HG03139 (cell line): ENCODE measurements around the gene TMEM255A.
"Not testable (repeated sequence)": the region's sequence is repeated elsewhere in the genome, so short reads cannot be mapped to it uniquely, and the experiment has no call there.

Experiments used
- ATAC-seq: cut with Tn5 transposase; IDR thresholded peaks from one replicate; pipeline ENCODE4 v1.9.1; 2021; ENCODE audit not compliant: unreplicated experiment

TMEM255A gene

DNA sequence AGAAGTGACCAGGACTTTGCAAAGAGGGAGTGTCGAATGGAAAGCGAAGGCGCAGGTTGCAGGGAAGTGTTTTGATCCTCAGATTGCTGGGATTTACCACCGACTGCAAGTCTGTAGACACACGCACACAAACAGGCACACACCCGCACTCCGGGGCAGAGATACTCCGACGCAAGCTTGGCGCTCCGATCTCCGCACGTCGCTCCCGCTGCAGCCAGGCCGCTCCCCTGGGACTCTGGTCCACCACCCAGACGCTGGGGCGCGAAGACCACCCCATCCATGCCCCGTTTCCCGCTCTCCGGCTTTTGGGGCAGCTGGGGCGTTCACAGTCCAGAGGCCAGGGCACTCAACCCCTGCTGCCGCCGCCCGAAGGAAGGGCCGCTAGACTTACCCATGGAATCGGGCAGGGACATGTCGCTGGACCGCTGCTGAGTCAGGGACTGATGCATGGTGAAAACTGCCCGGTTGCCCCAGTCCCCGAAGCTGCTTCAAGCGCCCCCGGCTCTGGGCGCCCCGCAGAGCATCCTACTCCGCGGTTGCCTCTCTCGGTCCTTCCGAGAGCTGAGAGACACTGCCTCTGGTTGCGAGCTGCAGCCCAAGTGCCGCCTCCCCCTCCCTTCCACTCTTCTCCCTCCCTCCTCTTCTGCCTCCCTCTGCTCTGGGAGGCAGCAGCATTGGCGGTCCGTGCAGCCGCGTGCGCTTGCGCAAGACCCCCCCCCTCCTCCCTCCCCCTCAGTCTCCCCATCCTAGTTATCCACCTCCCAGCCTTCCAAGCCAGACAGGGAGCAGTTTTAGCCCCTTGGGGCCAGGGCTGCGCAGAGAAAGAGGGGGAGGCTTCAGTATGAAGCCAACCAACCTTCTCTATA is at the start of gene TMEM255A:
Gene TMEM255A, minus strand, starts transcription at position 601 of the 866 bp plus-strand sequence. Its CDS starts 152 bp downstream, at position 449.
- ATAC-seq: no peak

DNA sequence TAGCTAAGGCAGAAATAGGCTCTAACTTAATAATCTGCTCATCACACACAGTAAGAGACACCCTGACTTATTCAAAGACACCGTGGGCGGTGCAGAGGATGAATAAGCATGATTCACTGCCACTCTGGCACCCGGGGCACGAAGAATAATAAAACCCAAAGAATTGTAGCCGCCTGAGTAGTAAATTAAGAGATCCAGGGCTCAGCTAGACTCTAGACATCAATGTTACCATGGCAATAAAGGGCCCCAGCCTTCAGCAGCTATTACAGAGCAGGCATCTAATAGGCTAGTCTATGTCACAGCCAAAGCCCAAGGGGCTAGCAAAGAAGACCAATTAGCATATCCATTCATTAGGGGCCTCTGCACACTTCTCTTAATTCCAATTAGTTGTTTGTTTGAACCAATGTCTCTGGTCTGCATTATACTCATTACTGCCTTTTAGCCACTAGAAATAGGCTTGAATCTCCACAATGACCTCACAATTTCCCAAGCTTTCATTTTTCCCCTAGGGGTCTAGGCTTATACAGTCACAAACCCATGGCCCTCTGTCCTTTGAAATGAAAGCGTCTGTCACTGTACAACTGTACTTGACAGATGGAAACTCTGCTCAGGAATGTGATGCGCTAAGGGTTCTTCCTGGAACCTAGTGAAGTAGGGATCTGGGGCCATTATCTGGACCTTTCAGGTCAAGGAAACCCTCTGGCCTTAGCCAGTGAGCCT is 47.6 kb upstream of the TMEM255A start:
- no peak for ATAC-seq

DNA sequence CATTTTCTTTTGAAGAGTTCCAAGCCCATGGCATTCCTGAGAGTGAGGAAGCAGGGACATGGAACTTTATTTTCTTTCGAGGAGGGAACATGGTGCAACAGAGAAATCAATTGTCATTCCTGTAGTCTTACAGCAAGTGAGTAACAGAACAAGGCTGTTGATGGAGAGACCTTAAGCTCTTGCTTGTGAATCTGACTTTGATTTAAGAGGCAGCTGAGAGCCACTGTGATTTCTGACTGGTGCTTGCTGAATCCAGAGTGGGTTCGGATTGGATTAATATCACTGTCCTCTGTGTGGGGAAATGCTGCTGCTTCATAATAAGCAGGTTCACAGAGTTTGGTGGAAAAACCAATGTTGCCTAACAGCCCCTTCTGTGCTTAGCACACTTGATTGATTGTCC is 45.9 kb upstream of the TMEM255A start:
- ATAC-seq: no peak

DNA sequence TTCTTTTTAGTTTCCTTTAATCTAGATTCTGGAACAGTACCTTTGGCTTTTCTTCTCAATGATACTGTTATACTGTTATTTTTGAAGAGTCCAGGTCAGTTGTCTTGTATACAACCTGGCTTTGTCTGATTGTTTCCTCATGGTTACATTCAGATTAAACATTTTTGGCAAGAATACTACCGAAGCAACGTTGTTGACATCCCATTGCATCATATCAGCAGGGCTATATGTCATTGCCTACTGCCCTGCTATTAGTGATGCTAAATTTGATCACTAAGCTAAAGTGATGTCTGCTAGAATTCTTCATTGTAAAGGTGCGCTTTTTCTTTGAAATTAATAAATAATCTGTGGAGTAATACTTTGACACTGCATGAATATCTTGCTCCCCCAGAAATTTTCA is 44.8 kb upstream of the TMEM255A start:
- no peak for ATAC-seq

DNA sequence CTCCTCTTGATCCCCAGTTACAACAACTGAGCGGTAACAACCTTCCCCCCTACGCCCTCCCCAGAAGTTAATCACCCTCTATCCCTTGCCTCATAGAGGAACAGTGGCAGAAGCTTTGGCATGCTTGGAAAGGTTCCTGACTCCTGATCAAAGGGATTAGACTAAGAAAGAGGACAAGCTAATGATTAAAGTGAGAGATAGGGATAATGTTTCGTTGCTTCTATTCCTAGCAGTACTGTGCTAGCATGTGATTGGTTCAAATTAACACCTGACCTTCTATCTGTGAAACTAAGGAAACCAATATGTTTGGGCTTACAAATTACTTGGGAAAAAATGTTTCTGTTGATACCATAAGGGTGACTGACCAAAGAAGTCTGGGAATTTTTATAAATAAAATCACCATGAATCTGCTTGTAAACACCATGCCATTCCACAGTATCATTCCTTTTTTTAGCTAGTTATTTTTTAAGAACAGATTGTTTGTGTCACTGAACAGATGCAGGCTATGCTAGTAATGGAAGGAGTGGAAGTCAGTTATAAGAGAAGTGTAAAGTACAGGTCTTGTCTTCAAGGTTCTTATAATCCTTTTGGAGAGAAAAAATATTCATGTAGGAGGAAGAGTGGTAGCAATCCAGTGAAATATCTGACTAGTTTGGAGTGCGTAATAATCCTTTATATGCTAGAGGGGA is 39.3 kb upstream of the TMEM255A start:
- no peak for ATAC-seq

DNA sequence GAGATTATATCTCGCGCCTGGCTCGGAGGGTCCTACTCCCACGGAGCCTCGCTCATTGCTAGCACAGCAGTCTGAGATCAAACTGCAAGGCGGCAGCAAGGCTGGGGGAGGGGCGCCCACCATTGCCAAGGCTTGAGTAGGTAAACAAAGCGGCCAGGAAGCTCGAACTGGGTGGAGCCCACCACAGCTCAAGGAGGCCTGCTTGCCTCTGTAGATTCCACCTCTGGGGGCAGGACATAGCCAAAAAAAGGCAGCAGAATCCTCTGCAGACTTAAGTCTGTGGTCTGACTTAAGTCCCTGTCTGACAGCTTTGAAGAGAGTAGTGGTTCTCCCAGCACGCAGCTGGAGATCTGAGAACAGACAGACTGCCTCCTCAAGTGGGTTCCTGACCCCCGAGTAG is 33.3 kb upstream of the TMEM255A start:
- not testable (repeated sequence) for ATAC-seq

DNA sequence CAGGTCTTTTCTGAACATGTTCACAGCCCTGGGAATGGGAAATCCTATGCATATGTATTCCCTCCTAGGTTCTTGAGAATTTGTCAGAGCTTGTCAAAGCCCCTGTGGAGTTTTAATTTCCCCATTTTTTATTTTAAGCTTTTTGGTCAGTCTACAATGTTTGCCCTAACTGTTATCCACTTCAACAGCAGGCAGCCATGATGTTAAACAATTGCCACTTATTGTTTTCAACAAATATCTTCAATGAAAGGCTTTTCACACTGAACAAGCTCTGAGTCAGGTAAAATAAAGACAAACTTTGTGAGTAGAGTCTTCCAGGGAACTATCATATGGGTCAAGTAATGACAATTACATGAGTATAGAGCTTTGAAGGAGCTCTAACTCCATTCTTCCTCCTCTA is 25.6 kb upstream of the TMEM255A start:
- ATAC-seq: no peak

DNA sequence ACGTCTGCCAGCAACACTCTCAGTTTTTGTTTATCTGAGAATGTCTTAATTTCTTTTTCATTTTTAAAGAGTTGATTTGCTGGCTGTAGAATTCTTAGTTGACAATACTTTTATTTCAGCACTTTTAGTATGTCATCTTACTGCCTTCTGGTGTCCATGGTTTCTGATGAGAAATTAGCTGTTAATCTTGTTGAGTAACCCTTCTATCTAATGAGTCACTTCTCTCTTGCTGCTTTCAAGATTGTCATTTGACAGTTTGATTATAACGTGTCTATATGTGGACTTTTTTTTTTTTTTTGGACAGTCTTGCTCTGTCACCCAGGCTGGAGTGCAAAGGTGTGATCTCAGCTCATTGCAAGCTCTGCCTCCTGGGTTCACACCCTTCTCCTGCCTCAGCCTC is 24.0 kb upstream of the TMEM255A start:
- ATAC-seq: no peak

DNA sequence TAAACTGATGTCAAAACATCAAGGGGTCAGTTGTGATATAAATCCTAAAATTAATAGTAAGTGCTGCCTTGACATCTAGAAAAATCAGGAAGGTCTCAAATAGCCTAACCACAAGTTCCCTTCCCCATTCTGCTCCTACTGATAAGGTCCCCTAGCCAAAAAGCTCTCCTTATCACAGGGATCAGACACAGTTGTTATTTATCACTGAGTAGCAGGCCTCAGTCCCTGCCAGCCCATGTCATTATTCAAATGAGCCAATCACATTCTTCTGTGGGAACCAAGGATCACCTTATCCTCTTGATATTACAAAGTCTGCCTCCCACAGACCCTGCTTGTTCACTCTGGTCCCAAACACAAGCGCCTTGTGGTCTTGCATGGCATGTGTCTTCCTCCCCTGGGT is 23.3 kb upstream of the TMEM255A start:
- no peak for ATAC-seq

DNA sequence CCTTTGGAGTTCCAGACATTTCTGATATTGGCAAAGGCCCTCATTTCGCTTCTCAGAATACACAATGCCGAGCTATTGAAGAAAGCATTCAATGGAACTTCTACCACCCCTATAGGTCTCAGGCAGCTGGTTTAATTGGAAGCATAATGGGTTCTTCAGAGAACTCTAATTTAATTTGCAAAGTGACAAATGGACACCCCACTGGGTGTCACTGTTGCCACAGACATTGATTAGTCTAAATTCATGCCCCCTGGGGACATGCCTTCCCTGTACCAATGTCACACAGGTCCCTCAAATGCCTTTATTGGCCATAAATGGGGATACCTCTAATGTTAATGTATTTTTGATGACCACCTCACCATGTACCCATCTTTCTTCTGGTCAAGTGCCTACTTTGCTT is 22.9 kb upstream of the TMEM255A start:
- ATAC-seq: no peak

DNA sequence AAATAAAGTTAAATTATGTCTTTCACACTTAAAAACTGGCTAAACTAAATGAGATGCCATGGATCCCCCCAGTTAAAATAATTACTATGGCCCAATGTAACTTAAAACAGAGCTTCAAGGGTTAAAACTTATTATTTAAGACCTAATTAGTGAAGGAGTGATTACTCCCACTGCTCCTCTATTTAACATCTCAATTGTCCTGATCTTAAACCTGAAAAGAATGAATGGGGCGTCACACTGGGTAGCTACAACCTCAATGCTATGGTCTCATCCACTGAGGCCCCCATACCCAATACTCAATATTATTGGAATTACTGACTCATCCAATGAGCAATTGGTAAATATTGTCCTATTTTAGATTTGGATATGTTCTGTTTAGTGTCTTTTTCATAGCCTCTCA is 21.1 kb upstream of the TMEM255A start:
- ATAC-seq: no peak

DNA sequence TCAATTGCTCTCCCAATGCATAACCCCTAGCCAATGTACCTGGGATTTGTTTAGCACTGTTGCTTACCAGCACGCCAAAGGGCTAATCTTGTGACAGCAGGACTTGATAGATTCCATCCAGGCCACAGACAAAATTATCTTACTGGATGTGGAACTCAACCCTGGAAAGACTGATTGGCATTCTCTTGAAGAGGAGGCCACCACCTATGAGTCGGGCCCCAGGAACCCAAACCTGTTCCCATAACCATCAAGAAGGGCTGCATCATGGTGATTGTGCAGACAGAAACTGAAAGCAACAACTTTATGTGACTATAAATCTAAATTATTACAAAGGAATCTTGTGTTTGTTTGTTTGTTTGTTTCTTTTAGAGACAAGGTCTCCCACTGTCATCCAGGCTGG is 19.9 kb upstream of the TMEM255A start:
- no peak for ATAC-seq

DNA sequence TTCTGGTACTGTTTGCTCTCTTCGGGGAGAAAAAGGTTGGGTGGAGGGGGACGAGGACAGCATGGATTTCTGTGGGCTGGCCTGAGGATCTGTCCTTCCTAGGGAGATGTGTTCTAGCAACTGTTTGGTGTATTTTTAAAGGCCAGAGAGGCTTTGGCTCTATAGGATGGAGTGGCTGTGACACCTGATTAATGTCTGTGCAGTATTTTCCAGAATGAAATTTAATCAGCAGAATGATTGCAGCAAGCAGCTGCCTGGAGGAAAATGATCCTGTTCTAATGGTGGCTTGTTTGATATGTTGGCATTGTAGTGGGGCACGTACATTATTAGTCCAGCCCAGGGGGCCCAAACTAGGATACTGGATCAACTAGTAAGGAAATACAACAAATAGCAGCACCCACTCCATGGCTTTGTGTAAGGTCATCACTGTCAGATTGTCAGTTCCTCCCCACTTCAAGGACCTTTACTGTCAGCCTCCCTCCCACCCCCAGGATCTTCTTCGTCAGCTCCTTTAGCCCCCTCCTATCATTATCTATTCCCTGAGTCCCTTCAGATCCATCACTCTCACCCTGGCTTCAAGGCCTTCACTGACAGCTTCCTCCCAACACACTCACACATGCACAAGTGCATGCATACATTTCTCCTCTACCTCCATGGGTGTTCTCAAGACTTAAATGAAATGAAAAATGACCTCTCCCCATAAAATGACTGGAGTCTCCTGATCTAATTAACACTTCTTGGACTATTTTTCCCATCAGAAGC is 10.4 kb upstream of the TMEM255A start:
- ATAC-seq: no peak

DNA sequence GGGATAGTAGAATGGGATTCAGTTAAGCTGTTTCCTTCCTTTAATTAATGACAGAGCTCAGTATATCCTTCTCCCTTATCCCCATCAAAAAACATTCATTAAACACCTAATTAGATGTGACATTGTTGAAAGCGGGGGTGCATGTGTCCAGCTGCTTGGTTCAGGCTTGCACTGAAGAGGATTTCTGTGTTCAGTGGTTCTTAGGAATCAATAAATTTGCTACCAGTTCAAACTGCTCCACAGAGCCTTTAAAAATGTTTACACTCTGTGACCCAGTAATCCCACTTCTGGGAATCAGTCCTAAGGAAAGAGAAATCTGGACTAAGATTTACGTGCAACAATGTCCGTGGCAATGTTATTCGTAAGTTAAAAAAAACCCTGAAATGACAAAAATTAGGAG is 7.2 kb upstream of the TMEM255A start:
- ATAC-seq: no peak

DNA sequence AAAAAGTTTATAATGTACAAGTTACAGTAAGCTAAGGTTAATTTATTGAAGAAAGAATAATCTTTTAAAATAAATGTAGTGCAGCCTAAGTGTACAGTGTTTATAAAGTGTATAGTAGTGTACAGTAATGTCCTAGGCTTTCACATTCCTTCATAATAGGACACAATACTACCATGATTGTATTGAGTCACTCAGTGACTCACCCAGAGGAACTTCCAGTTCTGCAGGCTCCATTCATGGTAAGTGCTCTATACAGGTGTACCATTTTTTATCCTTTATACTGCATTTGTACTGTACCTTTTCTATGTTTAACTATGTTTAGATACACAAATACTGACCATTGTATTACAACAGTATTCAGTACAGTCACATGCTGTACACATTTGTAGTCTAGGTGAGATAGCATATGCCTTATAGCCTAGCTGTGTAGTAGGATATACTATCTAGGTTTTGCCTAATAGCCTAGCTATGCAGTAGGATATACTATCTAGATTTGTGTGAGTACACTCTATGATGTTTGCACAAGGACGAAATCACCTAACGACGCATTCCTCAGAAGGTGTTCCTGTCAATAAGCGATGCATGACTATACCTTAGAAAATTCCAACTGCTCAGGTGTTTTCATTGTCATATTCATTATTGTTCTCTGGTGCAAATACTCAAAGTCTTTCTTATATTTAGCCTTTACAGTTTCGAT is 5.5 kb upstream of the TMEM255A start:
- ATAC-seq: no peak

DNA sequence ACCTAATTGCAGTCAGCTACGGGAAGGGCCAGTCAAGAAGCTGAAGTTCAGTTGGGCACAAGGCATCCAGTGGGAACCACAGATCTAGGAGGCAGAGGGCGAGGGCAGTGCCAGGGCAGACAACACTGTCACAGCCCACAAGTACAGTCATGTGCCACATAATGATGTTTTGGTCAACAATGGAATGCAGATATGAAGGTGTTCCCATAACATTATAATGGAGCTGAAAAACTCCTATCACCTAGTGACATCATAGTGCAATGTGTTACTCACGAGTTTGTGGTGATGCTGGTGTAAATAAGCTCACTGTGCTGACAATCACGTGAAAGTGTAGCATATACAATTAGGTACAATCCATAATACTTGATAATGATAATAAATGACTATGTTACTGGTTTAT is 4.5 kb upstream of the TMEM255A start:
- ATAC-seq: no peak

DNA sequence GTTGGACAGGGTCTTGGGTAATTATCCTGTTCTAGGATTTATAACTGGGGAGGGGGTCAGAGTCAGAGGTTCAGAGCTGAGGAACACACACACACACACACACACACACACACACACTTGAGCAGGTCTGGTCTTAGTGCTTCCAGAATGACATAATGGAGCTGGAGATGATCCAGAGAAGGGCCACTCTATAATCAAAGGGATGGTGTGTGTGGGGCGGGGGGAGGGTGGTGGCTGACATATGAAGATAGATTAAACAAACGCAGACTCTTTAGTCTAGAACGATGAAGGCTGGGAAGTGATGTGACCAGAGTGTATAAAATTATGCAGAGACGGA is 434 bp upstream of the TMEM255A start:
- ATAC-seq: no peak

DNA sequence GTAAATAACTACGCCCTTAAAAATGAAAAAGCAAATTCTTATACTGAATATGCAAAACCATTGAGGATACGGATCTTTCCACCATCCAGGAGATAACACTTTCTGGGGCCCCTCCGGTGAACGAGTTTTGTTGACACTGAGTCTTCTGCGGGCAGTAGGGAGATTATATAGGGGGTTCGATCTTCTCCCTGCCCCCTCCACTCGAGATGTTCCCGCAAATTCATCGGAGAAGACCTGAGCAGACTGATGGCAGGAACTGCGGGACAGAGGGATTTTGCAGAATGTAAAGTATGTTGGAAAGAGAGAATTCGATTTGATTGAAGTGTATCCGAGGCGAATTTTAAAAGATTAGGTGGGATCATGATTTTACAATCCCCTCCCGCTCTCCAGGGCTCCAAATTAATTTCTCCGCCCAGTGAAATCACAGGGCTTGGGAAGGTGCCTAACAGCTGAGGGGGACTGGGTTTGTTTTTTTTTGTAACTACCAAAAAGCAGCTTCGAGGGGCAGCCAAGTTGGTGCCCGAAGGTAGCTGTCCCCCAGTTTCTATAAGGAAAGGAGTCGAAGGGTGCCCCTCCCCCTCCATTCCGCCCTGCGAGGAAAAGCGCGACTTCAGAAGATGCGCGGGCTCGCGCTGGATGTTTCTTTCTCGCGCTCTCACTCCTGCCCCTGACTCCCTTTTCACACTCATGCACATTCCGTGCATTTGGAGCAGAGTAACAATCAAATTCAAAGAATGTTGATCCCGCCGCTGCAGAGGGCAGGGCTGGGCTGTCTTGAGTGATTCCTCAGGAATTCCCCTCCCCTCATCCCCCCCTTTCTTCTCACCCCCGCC is 1.2 kb downstream of the TMEM255A start:
- ATAC-seq: no peak

DNA sequence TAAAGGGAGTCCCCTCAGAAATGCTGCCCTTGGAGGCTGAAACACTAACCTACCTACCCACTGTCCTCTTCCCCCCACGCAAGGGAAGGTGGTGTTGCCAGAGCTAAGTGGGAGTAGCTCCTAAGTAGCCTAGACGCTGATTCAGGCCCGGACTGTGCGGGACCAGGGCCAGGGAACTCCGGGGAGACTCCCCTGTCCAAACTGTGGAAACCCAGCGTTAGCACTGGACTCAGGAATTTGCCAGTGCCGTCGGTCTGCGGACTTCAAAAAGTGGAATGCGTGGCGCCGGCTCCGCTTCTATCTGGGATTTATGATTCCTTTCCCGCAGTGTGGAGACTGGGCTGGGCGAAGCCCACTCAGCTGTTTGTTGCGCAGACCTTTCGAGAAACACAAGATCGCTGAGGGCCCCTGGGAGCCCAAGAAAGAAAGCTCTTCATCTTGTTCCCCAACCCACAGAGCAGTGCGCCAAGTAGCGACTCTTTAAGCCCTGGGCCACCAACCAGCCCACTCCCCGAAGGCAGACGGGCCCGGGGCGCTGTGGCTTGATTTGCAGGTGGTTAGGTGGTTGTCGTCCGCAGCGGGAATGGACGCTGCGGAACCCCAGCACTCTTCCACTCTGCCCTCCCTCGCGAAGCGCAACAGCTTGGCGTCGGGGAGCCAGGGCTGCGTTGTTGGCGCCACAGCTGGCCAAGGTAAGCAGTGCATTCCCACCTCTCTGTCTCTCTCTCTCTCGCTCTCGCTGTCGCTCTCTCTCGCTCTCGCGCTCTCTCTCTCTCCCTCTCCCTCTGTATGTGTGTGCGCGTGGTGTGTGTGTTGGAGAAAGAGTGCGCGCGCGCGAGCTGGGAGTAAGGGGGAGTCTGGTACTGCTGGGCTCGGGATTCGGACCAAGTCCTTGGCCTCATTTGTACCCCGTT is 2.0 kb downstream of the TMEM255A start:
- peak; percentile 92 for ATAC-seq
